NCI-H524 (cell line): ENCODE results near the gene RPH3AL.
"Not testable (repeated sequence)": the region's sequence is repeated elsewhere in the genome, so short reads cannot be mapped to it uniquely, and the experiment has no call there.

Experiments used
- DNase-seq, 2 experiments: peaks; one replicate each; lab custom pipeline; 2025; lab: John Stamatoyannopoulos, UW

RPH3AL gene

GRCh38 chr17:178292-179065 is 174.1 kb downstream of the RPH3AL start:
- peak; percentile 74 to 90 for DNase-seq

GRCh38 chr17:177762-178161 is 174.8 kb downstream of the RPH3AL start:
- no peak for DNase-seq

- DNase-seq, result peak in 1 of 2 experiments; percentile 15
Observed at GRCh38 chr17:177155-177554, 175.5 kb downstream of the RPH3AL start.

- peak; percentile 36 to 69 for DNase-seq
Observed at GRCh38 chr17:173166-173911, 179.3 kb downstream of the RPH3AL start.

- no peak for DNase-seq
Observed at GRCh38 chr17:172401-172800, 180.2 kb downstream of the RPH3AL start.

- DNase-seq, result no peak
Observed at GRCh38 chr17:171871-172270, 180.7 kb downstream of the RPH3AL start.

GRCh38 chr17:170130-170670 is 182.4 kb downstream of the RPH3AL start:
- DNase-seq, result no peak

GRCh38 chr17:168614-169013 is 184.0 kb downstream of the RPH3AL start:
- DNase-seq, result not testable (repeated sequence)

GRCh38 chr17:165939-166338 is 186.7 kb downstream of the RPH3AL start:
- no peak for DNase-seq

- peak; percentile 21 to 64 for DNase-seq
Observed at GRCh38 chr17:164303-165235, 188.0 kb downstream of the RPH3AL start.

- DNase-seq, result no peak
Observed at GRCh38 chr17:163514-164098, 189.0 kb downstream of the RPH3AL start.

- DNase-seq, result no peak
Observed at GRCh38 chr17:162689-163088, 189.9 kb downstream of the RPH3AL start.
